OCI-LY1 (cell line): ENCODE measurements around the gene LPCAT4.
"Not testable (repeated sequence)": the region's sequence is repeated elsewhere in the genome, so short reads cannot be mapped to it uniquely, and the experiment has no call there.

Source experiments
- H2AFZ ChIP-seq: fragments of 200-600 bp; sonication (generic), shearing (Covaris generic); 2 replicates; pipeline ENCODE4 v1.6.0; 2014; ENCODE audit warnings: antibody characterized with exemption, mild to moderate bottlenecking, low read length
- H3F3A ChIP-seq: fragments of 200-600 bp; sonication (generic), shearing (Covaris generic); 2 replicates; pipeline ENCODE4 v1.6.0; 2014; ENCODE audit warnings: mild to moderate bottlenecking, antibody characterized with exemption, low read length, moderate library complexity; ENCODE audit not compliant: insufficient read depth
- H3K27ac ChIP-seq: fragments of 200-600 bp; sonication (generic); 2 replicates; pipeline ENCODE4 v1.5.1; 2014; ENCODE audit warnings: low read length, mixed run types, mild to moderate bottlenecking, low read depth; ENCODE audit not compliant: poor library complexity, severe bottlenecking
- H3K27me3 ChIP-seq: fragments of 200-600 bp; sonication (generic); 2 replicates; pipeline ENCODE4 v1.6.0; 2014; ENCODE audit warnings: antibody characterized with exemption, mild to moderate bottlenecking, low read length, moderate library complexity; ENCODE audit not compliant: insufficient read depth
- H3K36me3 ChIP-seq: fragments of 200-600 bp; sonication (generic); 2 replicates; pipeline ENCODE4 v1.6.1; 2014; ENCODE audit warnings: mild to moderate bottlenecking, antibody characterized with exemption, low read length, moderate library complexity, mixed read lengths; ENCODE audit not compliant: insufficient read depth
- H3K4me1 ChIP-seq: fragments of 200-600 bp; sonication (generic); 2 replicates; pipeline ENCODE4 v1.5.1; 2014; ENCODE audit warnings: mild to moderate bottlenecking, low read length, moderate library complexity; ENCODE audit not compliant: insufficient read depth, severe bottlenecking
- H3K4me2 ChIP-seq: fragments of 200-600 bp; sonication (generic), shearing (Covaris generic); 2 replicates; pipeline ENCODE4 v1.6.1; 2014; ENCODE audit warnings: low read length
- H3K4me3 ChIP-seq: fragments of 200-600 bp; sonication (generic); 2 replicates; pipeline ENCODE4 v1.5.1; 2014; ENCODE audit warnings: low read length, low read depth, mild to moderate bottlenecking, mixed read lengths; ENCODE audit not compliant: poor library complexity, severe bottlenecking
- H3K79me2 ChIP-seq: fragments of 200-600 bp; shearing (Covaris generic); 2 replicates; pipeline ENCODE4 v1.6.1; 2016; ENCODE audit warnings: mixed run types, low read length, mixed read lengths; ENCODE audit not compliant: insufficient read depth
- H3K9ac ChIP-seq: fragments of 200-600 bp; sonication (generic), shearing (Covaris generic); 2 replicates; pipeline ENCODE4 v1.6.1; 2014; ENCODE audit warnings: mild to moderate bottlenecking, low read length, mixed read lengths
- H3K9me2 ChIP-seq: fragments of 200-600 bp; sonication (generic), shearing (Covaris generic); 2 replicates; pipeline ENCODE4 v1.6.1; 2014; ENCODE audit warnings: low read depth, mild to moderate bottlenecking, low read length, mixed read lengths
- H3K9me3 ChIP-seq: fragments of 200-600 bp; shearing (Covaris generic); 2 replicates; pipeline ENCODE4 v1.6.1; 2014; ENCODE audit warnings: low read length, mixed read lengths
- H4K20me1 ChIP-seq: fragments of 200-600 bp; sonication (generic), shearing (Covaris generic); 2 replicates; pipeline ENCODE4 v1.6.0; 2016; ENCODE audit warnings: mild to moderate bottlenecking, low read length; ENCODE audit not compliant: insufficient read depth
- CTCF ChIP-seq: fragments of 200-600 bp; sonication (generic), shearing (Covaris generic); IDR thresholded peaks from 2 replicates; pipeline ENCODE4 v1.5.1; 2017; ENCODE audit warnings: mild to moderate bottlenecking, antibody characterized with exemption, low read length, moderate library complexity, mixed read lengths
- EZH2 ChIP-seq: fragments of 200-600 bp; sonication (generic), shearing (Covaris generic); IDR thresholded peaks from 2 replicates; pipeline ENCODE4 v1.8.0; 2017; ENCODE audit warnings: borderline replicate concordance, mixed run types, mild to moderate bottlenecking, antibody characterized with exemption, low read length, moderate library complexity, mixed read lengths

LPCAT4 gene

GRCh38 chr15:34354286-34354685, 12.7 kb downstream of the LPCAT4 start:
- Histone ChIP-seq H3K27ac (no peak overlapping the region), H4K20me1 (no peaks in the 10 kb centered on the region), H3K4me1 (no peaks in the 10 kb centered on the region), H3K9me2 (no peaks in the 10 kb centered on the region), H3F3A (no peaks in the 10 kb centered on the region), H3K4me3 (no peak overlapping the region), H3K9me3 (no peaks in the 10 kb centered on the region), H3K36me3 (0 out of 2 replicates have a peak, but pooled peaks cover 8% of the 10 kb centered on the region), H3K9ac (no peak overlapping the region), H3K4me2 (no peak overlapping the region), H3K27me3 (no peaks in the 10 kb centered on the region), H2AFZ (no peak overlapping the region), H3K79me2 (no peaks in the 10 kb centered on the region)
- TF ChIP-seq EZH2, result no peak
- no peak for TF ChIP-seq CTCF

GRCh38 chr15:34353627-34354026, 13.4 kb downstream of the LPCAT4 start:
- Histone ChIP-seq H2AFZ (no peak overlapping the region), H3K27ac (no peak overlapping the region), H4K20me1 (no peaks in the 10 kb centered on the region), H3F3A (no peaks in the 10 kb centered on the region), H3K9me2 (no peaks in the 10 kb centered on the region), H3K9me3 (no peaks in the 10 kb centered on the region), H3K4me2 (no peak overlapping the region), H3K27me3 (no peaks in the 10 kb centered on the region), H3K4me1 (no peaks in the 10 kb centered on the region), H3K36me3 (0 out of 2 replicates have a peak, but pooled peaks cover 8% of the 10 kb centered on the region), H3K9ac (no peak overlapping the region), H3K4me3 (no peak overlapping the region), H3K79me2 (no peaks in the 10 kb centered on the region)
- no peak for TF ChIP-seq CTCF
- TF ChIP-seq EZH2, result no peak

- not testable (repeated sequence) for H2AFZ ChIP-seq, H3K9me3 ChIP-seq, H3K36me3 ChIP-seq
Observed at GRCh38 chr15:34352996-34353395, 14.0 kb downstream of the LPCAT4 start.

GRCh38 chr15:34349769-34350168, 17.2 kb downstream of the LPCAT4 start:
- TF ChIP-seq EZH2, result no peak
- no peak for TF ChIP-seq CTCF
- Histone ChIP-seq H3K9me2 (no peaks in the 10 kb centered on the region), H3K36me3 (no peaks in the 10 kb centered on the region), H3K4me2 (no peak overlapping the region), H3K27me3 (peaks cover 5% of the 10 kb centered on the region; the same call in 1 of the 2 replicates), H3K9ac (no peak overlapping the region), H3K4me1 (no peaks in the 10 kb centered on the region), H4K20me1 (no peaks in the 10 kb centered on the region), H3K79me2 (no peaks in the 10 kb centered on the region), H3F3A (no peaks in the 10 kb centered on the region), H3K4me3 (no peak overlapping the region), H3K27ac (no peak overlapping the region), H3K9me3 (no peaks in the 10 kb centered on the region), H2AFZ (no peak overlapping the region)

More at GRCh38 chr15:34352996-34353395, 14.0 kb downstream of the LPCAT4 start:
- H3K9me2 ChIP-seq, H4K20me1 ChIP-seq, H3K27ac ChIP-seq, H3K79me2 ChIP-seq, H3K4me3 ChIP-seq, H3K27me3 ChIP-seq, H3F3A ChIP-seq, H3K9ac ChIP-seq, H3K4me2 ChIP-seq, H3K4me1 ChIP-seq: not testable (repeated sequence)
